A549 (cell line): ENCODE measurements around the gene FRMD4A. TPM values are rescaled to one million over a fixed set of nuclear protein-coding genes. Genes with fewer than 3 reads are reported as not detected.

Experiments
- ATAC-seq, 2 experiments: fragments of 200-7000 bp in 1 of 2; fragments of >200 bp in 1 of 2; cut with Nextera tagmentation in 1 of 2; cut with Tn5 transposase in 1 of 2; 3 replicates each; pipeline versions ENCODE4 v1.8.0 to v1.9.1; 2018 to 2020; ENCODE audit warnings: mild to moderate bottlenecking in 1 of 2, moderate library complexity in 1 of 2
- CTCF ChIA-PET: fragments of 300-600 bp; sonication (Branson Sonifier 250); formaldehyde crosslinking; extraction: SDS; loops from one replicate; lab custom pipeline; 2021; ENCODE audit warnings: antibody characterized with exemption, inconsistent platforms; lab: Yijun Ruan, JAX
- POLR2A ChIA-PET: fragments of 350-600 bp; formaldehyde crosslinking; extraction: SDS; loops from one replicate; lab custom pipeline; 2021; ENCODE audit warnings: antibody characterized with exemption, inconsistent platforms; lab: Yijun Ruan, JAX
- DNase-seq, 2 experiments: peaks; one replicate each; pipeline versions ENCODE4 v3.0.0 to v3.0.0-alpha.2; 2011 to 2016; ENCODE audit warnings: low read depth in 1 of 2, low spot score in 1 of 2
- FAIRE-seq: peaks from 2 replicates; lab custom pipeline; 2011; peaks lifted over from hg19 to GRCh38; lab: Jason Lieb, UNC
- H3K27ac ChIP-seq, 2 experiments: fragments of >200 bp; sonication (Bioruptor Twin); formaldehyde crosslinking; 3 replicates each; pipeline ENCODE4 v1.5.1; 2016 to 2017
- H3K4me1 ChIP-seq: fragments of >200 bp; sonication (Bioruptor Twin); formaldehyde crosslinking; 3 replicates; pipeline ENCODE4 v1.6.1; 2016
- H3K4me2 ChIP-seq: fragments of >200 bp; sonication (Bioruptor Twin); formaldehyde crosslinking; 3 replicates; pipeline ENCODE4 v1.6.1; 2016
- H3K4me3 ChIP-seq: fragments of >200 bp; sonication (Bioruptor Twin); formaldehyde crosslinking; 3 replicates; pipeline ENCODE4 v1.5.1; 2016
- H3K9me3 ChIP-seq: fragments of >200 bp; sonication (Bioruptor Twin); formaldehyde crosslinking; 3 replicates; pipeline ENCODE4 v1.6.1; 2016
- BHLHE40 ChIP-seq: IDR thresholded peaks from 2 replicates; pipeline ENCODE4 v1.6.1; 2012; ENCODE audit warnings: low read depth, low read length, inconsistent platforms
- CBX2 ChIP-seq: fragments of 200-600 bp; sonication (generic); IDR thresholded peaks from 2 replicates; pipeline ENCODE4 v1.6.1; 2016; ENCODE audit warnings: low read depth, mild to moderate bottlenecking, borderline replicate concordance
- ELK1 ChIP-seq: fragments of 150-350 bp; IDR thresholded peaks from 2 replicates; pipeline ENCODE4 v1.6.1; 2014; ENCODE audit warnings: low read depth, mild to moderate bottlenecking, low read length
- FOSB ChIP-seq: fragments of 250-450 bp; sonication (Bioruptor Pico); IDR thresholded peaks from 2 replicates; pipeline ENCODE4 v1.5.0; 2020; ENCODE audit warnings: mild to moderate bottlenecking, moderate library complexity
- HES2 ChIP-seq: fragments of >200 bp; sonication (Bioruptor Twin); formaldehyde crosslinking; IDR thresholded peaks from 2 replicates; pipeline ENCODE4 v1.6.1; 2016
- POLR2AphosphoS2 ChIP-seq: conservative IDR thresholded peaks from 2 replicates; pipeline ENCODE4 v1.6.1; 2012; ENCODE audit warnings: low read length, improper control_type of control experiment, inconsistent platforms
- RCOR1 ChIP-seq: fragments of 150-350 bp; IDR thresholded peaks from 2 replicates; pipeline ENCODE4 v1.6.1; 2014; ENCODE audit warnings: antibody characterized with exemption, low read length, low read depth
- RNF2 ChIP-seq: fragments of 200-600 bp; sonication (generic); IDR thresholded peaks from 2 replicates; pipeline ENCODE4 v1.6.1; 2016; ENCODE audit warnings: low read depth, mild to moderate bottlenecking, antibody characterized with exemption, moderate library complexity, borderline replicate concordance
- SMC3 ChIP-seq: fragments of >200 bp; sonication (Bioruptor Twin); formaldehyde crosslinking; IDR thresholded peaks from 3 replicates; pipeline ENCODE4 v1.6.1; 2018; ENCODE audit warnings: inconsistent platforms
- USF2 ChIP-seq: fragments of 450-650 bp; IDR thresholded peaks from 2 replicates; pipeline ENCODE4 v1.6.1; 2014; ENCODE audit warnings: antibody characterized with exemption
- ZFP36 ChIP-seq: fragments of 450-650 bp; IDR thresholded peaks from 2 replicates; pipeline ENCODE4 v1.6.1; 2014; ENCODE audit warnings: borderline replicate concordance; ENCODE audit not compliant: partially characterized antibody
- WGBS: methylation state at CpG from one replicate; pipeline ENCODE4 v1.1.6; 2017; ENCODE audit errors: missing lambda C conversion rate; 5-methylcytosine and 5-hydroxymethylcytosine counted together
- polyA minus RNA-seq: library from RNA; depleted of rRNA, polyadenylated mRNA; stranded (reverse); fragments of >200 nt; gene quantifications from 2 replicates; pipeline ENCODE4 v1.2.3, GENCODE V29; 2011; rRNA and poly(A)+ RNA removed
- polyA plus RNA-seq, 4 experiments: library from polyadenylated mRNA; depleted of rRNA in 3 of 4; stranded (reverse); fragments of >200 nt; fragmentation: RNase III in 1 of 4; extraction: RNeasy Plus Mini Kit Qiagen cat#74134 plus additional on column Dnase treatment in 1 of 4; gene quantifications; 2 replicates in 3 of 4; 3 replicates in 1 of 4; pipeline ENCODE4 v1.2.3, GENCODE V29; 2011 to 2017

Gene FRMD4A
- polyA plus RNA-seq (2011; rRNA removed) (4.7 and 5.4 TPM in 2 replicates), polyA plus RNA-seq (2017; fragmentation: RNase III; extraction: RNeasy Plus Mini Kit Qiagen cat#74134 plus additional on column Dnase treatment) (2.5 to 3.8 TPM (median 2.9 TPM) in 3 replicates), polyA minus RNA-seq (11.2 and 17.0 TPM in 2 replicates)
- 2.8 and 3.5 TPM in 2 replicates for polyA plus RNA-seq (2012; cell fraction: cytosol; rRNA removed)
- polyA plus RNA-seq (2012; cell fraction: nucleus; rRNA removed): 6.2 and 7.8 TPM in 2 replicates

GRCh38 chr10:14330388-14331061 lies at the start of gene FRMD4A:
TSS of gene FRMD4A (minus strand) at chr10:14330924.
- TF ChIP-seq BHLHE40: no peak
- 48% methylated on average over 14 of the region's 14 CpGs for WGBS
- no peaks in the 10 kb centered on the region for H3K4me1 ChIP-seq
- no peak within 1 kb of the TSS for H3K4me3 ChIP-seq
- CTCF ChIA-PET: interaction anchor here (0.7 to 1.8 kb wide), 2 partner anchors 10 to 15 kb away, joined by 3 to 4 read pairs; no protein-coding TSS in a partner anchor
- DNase-seq (no peak), FAIRE-seq (no peak), ATAC-seq (0 out of 6 replicates have a peak, but pooled peaks of 1 of the 2 experiments have one; percentile 24)
- no peak within 1 kb of the TSS for H3K4me2 ChIP-seq
- H3K27ac ChIP-seq: no peak within 1 kb of the TSS
- POLR2A ChIA-PET: no interaction called here
- no peaks in the 10 kb centered on the region for H3K9me3 ChIP-seq

- FAIRE-seq: no peak
- ChIA-PET POLR2A (no interaction called here), CTCF (no interaction called here)
- H3K27ac ChIP-seq: no peak overlapping the region
- no peak for ATAC-seq
- no peaks in the 10 kb centered on the region for H3K4me1 ChIP-seq
- no peak overlapping the region for H3K4me2 ChIP-seq
- WGBS: 50% methylated on average over 8 of the region's 8 CpGs
- DNase-seq: no peak
- no peak overlapping the region for H3K4me3 ChIP-seq
- TF ChIP-seq ELK1 (no peak), USF2 (no peak), RCOR1 (no peak)
- H3K9me3 ChIP-seq: no peaks in the 10 kb centered on the region
Measured at GRCh38 chr10:14379556-14380280, 49.0 kb upstream of the FRMD4A start.

- FAIRE-seq: no peak
- ChIA-PET POLR2A (no interaction called here), CTCF (no interaction called here)
- H3K4me3 ChIP-seq: no peak overlapping the region
- H3K4me1 ChIP-seq: no peaks in the 10 kb centered on the region
- TF ChIP-seq SMC3: no peak
- no peak for TF ChIP-seq POLR2AphosphoS2
- TF ChIP-seq RNF2: no peak
- no peak overlapping the region for H3K27ac ChIP-seq
- no peaks in the 10 kb centered on the region for H3K9me3 ChIP-seq
- WGBS: 39% methylated on average over 6 of the region's 6 CpGs
- peak in 1 of 2 experiments; percentile 19 for DNase-seq
- no peak overlapping the region for H3K4me2 ChIP-seq
- ATAC-seq: no peak
Measured at GRCh38 chr10:14378387-14378960, 47.8 kb upstream of the FRMD4A start.

- Histone ChIP-seq H3K4me1 (no peaks in the 10 kb centered on the region), H3K27ac (no peak overlapping the region), H3K4me2 (no peak overlapping the region), H3K9me3 (no peaks in the 10 kb centered on the region), H3K4me3 (no peak overlapping the region)
- FAIRE-seq (no peak), ATAC-seq (no peak), DNase-seq (no peak)
- POLR2A ChIA-PET: no interaction called here
- CTCF ChIA-PET: no interaction called here
- no peak for TF ChIP-seq HES2
- no peak for TF ChIP-seq ZFP36
- no peak for TF ChIP-seq FOSB
- TF ChIP-seq CBX2: no peak
- WGBS: 61% methylated on average over 4 of the region's 4 CpGs
Measured at GRCh38 chr10:14377591-14378175, 47.0 kb upstream of the FRMD4A start.
